Osteocyte (in vitro differentiated cells): Measurements from ENCODE around the gene CHCHD1. TPM values are rescaled to one million over a fixed set of nuclear protein-coding genes. Genes with fewer than 3 reads are reported as not detected.

ENCODE experiments used
- DNase-seq: peaks from one replicate; pipeline ENCODE4 v3.0.0; 2021; ENCODE audit warnings: mixed read lengths; ENCODE audit not compliant: unreplicated experiment; ENCODE audit errors: extremely low spot score
- H3K27ac Mint-ChIP-seq: one replicate; pipeline ENCODE4 v1.8.0; 2021; ENCODE audit warnings: mild to moderate bottlenecking, mixed read lengths; ENCODE audit not compliant: unreplicated experiment
- H3K27me3 Mint-ChIP-seq: one replicate; pipeline ENCODE4 v1.8.0; 2021; ENCODE audit warnings: mixed read lengths; ENCODE audit not compliant: unreplicated experiment
- H3K36me3 Mint-ChIP-seq: one replicate; pipeline ENCODE4 v1.8.0; 2021; ENCODE audit warnings: mixed read lengths; ENCODE audit not compliant: unreplicated experiment
- H3K4me1 Mint-ChIP-seq: one replicate; pipeline ENCODE4 v1.8.0; 2021; ENCODE audit warnings: mixed read lengths; ENCODE audit not compliant: unreplicated experiment
- H3K4me3 Mint-ChIP-seq: one replicate; pipeline ENCODE4 v1.8.0; 2021; ENCODE audit warnings: mild to moderate bottlenecking, moderate library complexity, mixed read lengths; ENCODE audit not compliant: unreplicated experiment
- H3K9me3 Mint-ChIP-seq: one replicate; pipeline ENCODE4 v1.8.0; 2021; ENCODE audit warnings: mixed read lengths; ENCODE audit not compliant: unreplicated experiment
- CTCF ChIP-seq: fragments of 200-600 bp; sonication (generic); IDR thresholded peaks from 2 replicates; pipeline ENCODE4 v1.5.0; 2021; ENCODE audit warnings: antibody characterized with exemption, mild to moderate bottlenecking, moderate library complexity
- total RNA-seq: library from RNA; stranded (reverse); gene quantifications from 2 replicates; pipeline ENCODE4 v1.2.1, GENCODE V29; 2021

CHCHD1 gene
- total RNA-seq, 1 donor from 2014 or later, result 22.3 TPM

GRCh38 chr10:73806176-73806950 is 24.5 kb downstream of the CHCHD1 start:
- H3K27ac Mint-ChIP-seq, result no peak overlapping the region
- no peak for DNase-seq
- no peak overlapping the region for H3K4me3 Mint-ChIP-seq
- peaks cover 16% of the 10 kb centered on the region for H3K4me1 Mint-ChIP-seq
- H3K36me3 Mint-ChIP-seq, result peaks cover 35% of the 10 kb centered on the region
- H3K9me3 Mint-ChIP-seq, result no peaks in the 10 kb centered on the region
- H3K27me3 Mint-ChIP-seq, result no peaks in the 10 kb centered on the region
- no peak for TF ChIP-seq CTCF

GRCh38 chr10:73807471-73807870 is 25.6 kb downstream of the CHCHD1 start:
- TF ChIP-seq CTCF, result no peak
- Mint-ChIP-seq H3K27me3 (no peaks in the 10 kb centered on the region), H3K27ac (no peak overlapping the region), H3K36me3 (peaks cover 31% of the 10 kb centered on the region), H3K9me3 (no peaks in the 10 kb centered on the region), H3K4me1 (peaks cover 17% of the 10 kb centered on the region), H3K4me3 (no peak overlapping the region)
- no peak for DNase-seq

GRCh38 chr10:73808021-73808815 is 26.4 kb downstream of the CHCHD1 start:
- Mint-ChIP-seq H3K9me3 (no peaks in the 10 kb centered on the region), H3K4me1 (peaks cover 19% of the 10 kb centered on the region), H3K27ac (no peak overlapping the region), H3K4me3 (no peak overlapping the region), H3K36me3 (peaks cover 31% of the 10 kb centered on the region), H3K27me3 (no peaks in the 10 kb centered on the region)
- DNase-seq, result no peak
- no peak for TF ChIP-seq CTCF

GRCh38 chr10:73809061-73809818 is 27.4 kb downstream of the CHCHD1 start:
- Mint-ChIP-seq H3K27me3 (no peaks in the 10 kb centered on the region), H3K27ac (no peak overlapping the region), H3K36me3 (peaks cover 28% of the 10 kb centered on the region), H3K4me3 (peak overlapping the region; percentile 10), H3K4me1 (peaks cover 19% of the 10 kb centered on the region), H3K9me3 (no peaks in the 10 kb centered on the region)
- no peak for DNase-seq
- TF ChIP-seq CTCF, result no peak
